HepG2 (cell line): ENCODE results near the gene ACADVL. TPM values are rescaled to one million over a fixed set of nuclear protein-coding genes. Genes with fewer than 3 reads are reported as not detected.

Experiments
- ATF7-NPFF ChIP-seq: sonication (generic); formaldehyde crosslinking; IDR thresholded peaks from 2 replicates; pipeline ENCODE4 v1.8.1; 2023; ENCODE audit warnings: mild to moderate bottlenecking, low read depth, missing genetic modification reagents, moderate library complexity
- FOXO1 ChIP-seq: sonication (generic); formaldehyde crosslinking; IDR thresholded peaks from 2 replicates; pipeline ENCODE4 v1.4.0; 2020; ENCODE audit warnings: missing genetic modification reagents
- HES4 ChIP-seq: sonication (generic); formaldehyde crosslinking; IDR thresholded peaks from 2 replicates; pipeline ENCODE4 v1.9.0; 2021; ENCODE audit warnings: mild to moderate bottlenecking, missing genetic modification reagents, borderline replicate concordance
- HNRNPL ChIP-seq: fragments of 200-400 bp; formaldehyde crosslinking; IDR thresholded peaks from 2 replicates; pipeline ENCODE4 v1.6.1; 2017; ENCODE audit warnings: mild to moderate bottlenecking, low read depth, low read length
- KLF6 ChIP-seq: IDR thresholded peaks from 2 replicates; pipeline ENCODE4 v1.8.0; 2016; ENCODE audit warnings: missing biosample characterization, missing genetic modification reagents
- MAX ChIP-seq: IDR thresholded peaks from 2 replicates; pipeline ENCODE4 v1.6.1; 2012; ENCODE audit warnings: inconsistent platforms
- SPEN ChIP-seq: sonication (generic); formaldehyde crosslinking; IDR thresholded peaks from 2 replicates; pipeline ENCODE4 v1.5.1; 2020; ENCODE audit warnings: low read depth, mild to moderate bottlenecking, missing genetic modification reagents
- ZBTB26 ChIP-seq: IDR thresholded peaks from 2 replicates; pipeline ENCODE4 v1.6.1; 2016; ENCODE audit warnings: missing compliant biosample characterization, missing genetic modification reagents, borderline replicate concordance
- ZBTB4 ChIP-seq: sonication (generic); formaldehyde crosslinking; IDR thresholded peaks from 2 replicates; pipeline ENCODE4 v1.4.0; 2020; ENCODE audit warnings: missing genetic modification reagents, mild to moderate bottlenecking, borderline replicate concordance
- ZC3H13 ChIP-seq: sonication (generic); formaldehyde crosslinking; IDR thresholded peaks from 2 replicates; pipeline ENCODE4 v1.8.1; 2023; ENCODE audit warnings: mild to moderate bottlenecking, missing genetic modification reagents, moderate library complexity
- ZFP36L1 ChIP-seq: sonication (generic); formaldehyde crosslinking; IDR thresholded peaks from 2 replicates; pipeline ENCODE4 v1.8.0; 2022; ENCODE audit warnings: mild to moderate bottlenecking, missing genetic modification reagents, moderate library complexity
- ZFX ChIP-seq: sonication (generic); formaldehyde crosslinking; IDR thresholded peaks from 2 replicates; pipeline ENCODE4 v1.4.0; 2020; ENCODE audit warnings: mild to moderate bottlenecking, low read depth, missing genetic modification reagents, moderate library complexity
- ZNF224 ChIP-seq: sonication (generic); formaldehyde crosslinking; IDR thresholded peaks from 2 replicates; pipeline ENCODE4 v1.5.0; 2020; ENCODE audit warnings: mild to moderate bottlenecking, missing genetic modification reagents
- ZNF253 ChIP-seq: sonication (generic); formaldehyde crosslinking; IDR thresholded peaks from 2 replicates; pipeline ENCODE4 v1.8.0; 2022; ENCODE audit warnings: mild to moderate bottlenecking, missing genetic modification reagents, borderline replicate concordance
- ZNF3 ChIP-seq: IDR thresholded peaks from 2 replicates; pipeline ENCODE4 v1.7.0; 2017; ENCODE audit warnings: inconsistent platforms
- ZNF30 ChIP-seq: sonication (generic); formaldehyde crosslinking; IDR thresholded peaks from 2 replicates; pipeline ENCODE4 v1.5.0; 2020; ENCODE audit warnings: mild to moderate bottlenecking, missing genetic modification reagents
- ZNF510 ChIP-seq: sonication (generic); formaldehyde crosslinking; IDR thresholded peaks from 2 replicates; pipeline ENCODE4 v1.4.0; 2020; ENCODE audit warnings: low read depth, mild to moderate bottlenecking, missing genetic modification reagents
- polyA plus RNA-seq, 8 experiments: library from polyadenylated mRNA; depleted of rRNA in 3 of 8; stranded (reverse) in 7 of 8; unstranded in 1 of 8; fragments of >200 nt; fragmentation: Illumina TruSeq in 4 of 8; extraction: Trizol in 4 of 8; gene quantifications; 2 replicates each; pipeline versions ENCODE4 v1.2.1 to v1.2.3, GENCODE V29; 2011 to 2016; ENCODE audit warnings: low read depth in 4 of 8, missing spikeins in 1 of 8, mixed read lengths in 1 of 8; ENCODE audit not compliant: insufficient read depth in 1 of 8
- total RNA-seq, 5 experiments: library from RNA; depleted of rRNA; stranded (reverse); fragments of >200 nt; fragmentation: Illumina TruSeq; extraction: Trizol; gene quantifications; 2 replicates each; pipeline ENCODE4 v1.2.3, GENCODE V29; 2016; ENCODE audit warnings: low read depth in 1 of 5
- TF ChIP-seq, protein P1 (sequence below): sonication (generic); formaldehyde crosslinking; IDR thresholded peaks from 2 replicates; pipeline ENCODE4 v1.8.0; 2022; ENCODE audit warnings: low read depth, missing genetic modification reagents
- TF ChIP-seq, protein P2 (sequence below): sonication (generic); formaldehyde crosslinking; IDR thresholded peaks from 2 replicates; pipeline ENCODE4 v1.4.0; 2020; ENCODE audit warnings: missing genetic modification reagents

ACADVL gene
- total and polyA plus RNA-seq, 2 of the 13 experiments (the other 11 are each of a cell fraction or from before 2014, with no cell fraction given), result 219 to 412 TPM

- TF ChIP-seq ZBTB4 (no peak), FOXO1 (no peak), ZNF224 (CRISPR knock-in tag) (no peak), ZNF30 (CRISPR knock-in tag) (no peak), ATF7-NPFF (CRISPR knock-in tag) (no peak), ZBTB26 (CRISPR knock-in tag) (no peak), ZFX (CRISPR knock-in tag) (peak; percentile 37; the same call in 1 of the 2 replicates), ZNF510 (CRISPR knock-in tag) (0 out of 2 replicates have a peak, but pooled peaks have one; percentile 3), ZNF253 (CRISPR knock-in tag) (0 out of 2 replicates have a peak, but pooled peaks have one; percentile 38), ZC3H13 (0 out of 2 replicates have a peak, but pooled peaks have one; percentile 51), KLF6 (no peak), HES4 (CRISPR knock-in tag) (no peak), ZFP36L1 (CRISPR knock-in tag) (no peak), HNRNPL (no peak), MAX (no peak), ZNF3 (no peak), SPEN (CRISPR knock-in tag) (no peak)
- TF ChIP-seq, protein P1, sequence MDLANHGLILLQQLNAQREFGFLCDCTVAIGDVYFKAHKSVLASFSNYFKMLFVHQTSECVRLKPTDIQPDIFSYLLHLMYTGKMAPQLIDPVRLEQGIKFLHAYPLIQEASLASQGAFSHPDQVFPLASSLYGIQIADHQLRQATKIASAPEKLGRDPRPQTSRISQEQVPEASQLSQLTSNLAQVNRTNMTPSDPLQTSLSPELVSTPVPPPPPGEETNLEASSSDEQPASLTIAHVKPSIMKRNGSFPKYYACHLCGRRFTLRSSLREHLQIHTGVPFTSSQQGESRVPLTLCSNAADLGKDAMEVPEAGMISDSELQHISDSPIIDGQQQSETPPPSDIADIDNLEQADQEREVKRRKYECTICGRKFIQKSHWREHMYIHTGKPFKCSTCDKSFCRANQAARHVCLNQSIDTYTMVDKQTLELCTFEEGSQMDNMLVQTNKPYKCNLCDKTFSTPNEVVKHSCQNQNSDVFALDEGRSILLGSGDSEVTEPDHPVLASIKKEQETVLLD, result peak; percentile 30; the same call in 1 of the 2 replicates
- TF ChIP-seq, protein P2, sequence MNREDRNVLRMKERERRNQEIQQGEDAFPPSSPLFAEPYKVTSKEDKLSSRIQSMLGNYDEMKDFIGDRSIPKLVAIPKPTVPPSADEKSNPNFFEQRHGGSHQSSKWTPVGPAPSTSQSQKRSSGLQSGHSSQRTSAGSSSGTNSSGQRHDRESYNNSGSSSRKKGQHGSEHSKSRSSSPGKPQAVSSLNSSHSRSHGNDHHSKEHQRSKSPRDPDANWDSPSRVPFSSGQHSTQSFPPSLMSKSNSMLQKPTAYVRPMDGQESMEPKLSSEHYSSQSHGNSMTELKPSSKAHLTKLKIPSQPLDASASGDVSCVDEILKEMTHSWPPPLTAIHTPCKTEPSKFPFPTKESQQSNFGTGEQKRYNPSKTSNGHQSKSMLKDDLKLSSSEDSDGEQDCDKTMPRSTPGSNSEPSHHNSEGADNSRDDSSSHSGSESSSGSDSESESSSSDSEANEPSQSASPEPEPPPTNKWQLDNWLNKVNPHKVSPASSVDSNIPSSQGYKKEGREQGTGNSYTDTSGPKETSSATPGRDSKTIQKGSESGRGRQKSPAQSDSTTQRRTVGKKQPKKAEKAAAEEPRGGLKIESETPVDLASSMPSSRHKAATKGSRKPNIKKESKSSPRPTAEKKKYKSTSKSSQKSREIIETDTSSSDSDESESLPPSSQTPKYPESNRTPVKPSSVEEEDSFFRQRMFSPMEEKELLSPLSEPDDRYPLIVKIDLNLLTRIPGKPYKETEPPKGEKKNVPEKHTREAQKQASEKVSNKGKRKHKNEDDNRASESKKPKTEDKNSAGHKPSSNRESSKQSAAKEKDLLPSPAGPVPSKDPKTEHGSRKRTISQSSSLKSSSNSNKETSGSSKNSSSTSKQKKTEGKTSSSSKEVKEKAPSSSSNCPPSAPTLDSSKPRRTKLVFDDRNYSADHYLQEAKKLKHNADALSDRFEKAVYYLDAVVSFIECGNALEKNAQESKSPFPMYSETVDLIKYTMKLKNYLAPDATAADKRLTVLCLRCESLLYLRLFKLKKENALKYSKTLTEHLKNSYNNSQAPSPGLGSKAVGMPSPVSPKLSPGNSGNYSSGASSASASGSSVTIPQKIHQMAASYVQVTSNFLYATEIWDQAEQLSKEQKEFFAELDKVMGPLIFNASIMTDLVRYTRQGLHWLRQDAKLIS (CRISPR knock-in tag), result no peak
Observed at GRCh38 chr17:7250695-7251627, 31.2 kb downstream of the ACADVL start (continued).
